ENCODE measurements around the gene LRCOL1.

DNA sequence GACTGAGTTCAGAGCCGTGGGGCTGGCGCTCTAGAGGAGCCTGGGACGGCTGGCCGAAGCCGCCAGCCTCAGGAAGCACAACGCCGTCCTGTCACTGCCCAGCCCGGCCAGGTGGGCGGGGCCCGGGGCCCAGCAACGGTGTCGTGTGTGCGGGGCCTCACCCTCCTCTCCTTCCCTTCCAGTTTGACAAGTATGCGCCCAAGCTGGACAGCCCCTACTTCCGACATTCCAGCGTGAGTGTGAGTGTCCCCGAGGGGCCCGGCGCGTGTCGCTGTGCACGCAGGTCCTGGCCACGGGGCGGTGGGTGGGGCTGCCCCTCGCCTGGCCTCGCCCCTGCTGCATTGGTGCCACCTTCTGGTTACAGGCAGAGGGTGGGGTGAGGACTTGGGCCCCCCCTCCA, 38.3 kb downstream of the LRCOL1 start:
- no peak for TF ChIP-seq ZNF747 (CRISPR knock-in tag; IDR thresholded peaks at IDR 0.05; ENCODE audit: borderline replicate concordance)
- TF ChIP-seq, protein P1, sequence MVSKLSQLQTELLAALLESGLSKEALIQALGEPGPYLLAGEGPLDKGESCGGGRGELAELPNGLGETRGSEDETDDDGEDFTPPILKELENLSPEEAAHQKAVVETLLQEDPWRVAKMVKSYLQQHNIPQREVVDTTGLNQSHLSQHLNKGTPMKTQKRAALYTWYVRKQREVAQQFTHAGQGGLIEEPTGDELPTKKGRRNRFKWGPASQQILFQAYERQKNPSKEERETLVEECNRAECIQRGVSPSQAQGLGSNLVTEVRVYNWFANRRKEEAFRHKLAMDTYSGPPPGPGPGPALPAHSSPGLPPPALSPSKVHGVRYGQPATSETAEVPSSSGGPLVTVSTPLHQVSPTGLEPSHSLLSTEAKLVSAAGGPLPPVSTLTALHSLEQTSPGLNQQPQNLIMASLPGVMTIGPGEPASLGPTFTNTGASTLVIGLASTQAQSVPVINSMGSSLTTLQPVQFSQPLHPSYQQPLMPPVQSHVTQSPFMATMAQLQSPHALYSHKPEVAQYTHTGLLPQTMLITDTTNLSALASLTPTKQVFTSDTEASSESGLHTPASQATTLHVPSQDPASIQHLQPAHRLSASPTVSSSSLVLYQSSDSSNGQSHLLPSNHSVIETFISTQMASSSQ (IDR thresholded peaks at IDR 0.05; ENCODE audit: low read depth): no peak
- TF ChIP-seq, protein P1 (CRISPR knock-in tag; IDR thresholded peaks at IDR 0.05; ENCODE audit: borderline replicate concordance): no peak

Data from HepG2 (cell line).